CD4-positive, alpha-beta memory T cell (primary cell): ENCODE results near the gene DRC1. TPM values are rescaled to one million over a fixed set of nuclear protein-coding genes. Genes with fewer than 3 reads are reported as not detected.

Source experiments
- CTCF ChIA-PET: fragments of 350-600 bp; sonication (Branson Sonifier 250); formaldehyde crosslinking; loops from one replicate; lab custom pipeline; 2021; ENCODE audit warnings: inconsistent platforms; ENCODE audit not compliant: partially characterized antibody; lab: Charles Lee
- POLR2A ChIA-PET: fragments of 350-600 bp; sonication (Branson Sonifier 250); formaldehyde crosslinking; loops from one replicate; lab custom pipeline; 2021; ENCODE audit not compliant: partially characterized antibody; lab: Charles Lee
- DNase-seq, 5 donors: peaks; one replicate each; pipeline versions ENCODE4 v3.0.0 to v3.0.0-alpha.2; 2020 to 2022; ENCODE audit warnings: mixed read lengths in 1 of 5
- H3K27ac ChIP-seq: one replicate; pipeline ENCODE4 v1.7.0; 2013; ENCODE audit warnings: low read depth, low read length
- H3K27me3 ChIP-seq: 2 replicates; pipeline ENCODE4 v1.7.0; 2013; ENCODE audit warnings: mild to moderate bottlenecking, low read length, moderate library complexity; ENCODE audit not compliant: insufficient read depth
- H3K36me3 ChIP-seq: 2 replicates; pipeline ENCODE4 v1.7.0; 2013; ENCODE audit warnings: mild to moderate bottlenecking, low read length, moderate library complexity; ENCODE audit not compliant: insufficient read depth
- H3K4me1 ChIP-seq: 2 replicates; pipeline ENCODE4 v1.7.0; 2013; ENCODE audit warnings: mild to moderate bottlenecking, low read length, moderate library complexity; ENCODE audit not compliant: insufficient read depth
- H3K4me3 ChIP-seq, 2 donors: one replicate each; pipeline ENCODE4 v1.7.0; 2013; ENCODE audit warnings: low read length in 2 of 2, mild to moderate bottlenecking in 1 of 2
- H3K9me3 ChIP-seq, 2 donors: one replicate each; pipeline ENCODE4 v1.7.0; 2013; ENCODE audit warnings: low read length in 2 of 2, control low read depth in 1 of 2; ENCODE audit not compliant: control insufficient read depth in 1 of 2
- H3K27ac Mint-ChIP-seq, 7 donors: one replicate each; pipeline ENCODE4 v1.8.0; 2020 to 2021; ENCODE audit warnings: mixed read lengths in 7 of 7, mild to moderate bottlenecking in 6 of 7, inconsistent platforms in 3 of 7, moderate library complexity in 3 of 7
- H3K27me3 Mint-ChIP-seq, 2 donors: one replicate each; pipeline ENCODE4 v1.8.0; 2020 to 2021; ENCODE audit warnings: mixed read lengths in 2 of 2
- H3K36me3 Mint-ChIP-seq, 2 donors: one replicate each; pipeline ENCODE4 v1.8.0; 2020 to 2021; ENCODE audit warnings: mixed read lengths in 2 of 2, inconsistent platforms in 1 of 2, mild to moderate bottlenecking in 1 of 2
- H3K4me1 Mint-ChIP-seq, 4 donors: one replicate each; pipeline ENCODE4 v1.8.0; 2020 to 2021; ENCODE audit warnings: mixed read lengths in 4 of 4, mild to moderate bottlenecking in 1 of 4
- H3K4me3 Mint-ChIP-seq, 8 donors: one replicate each; pipeline ENCODE4 v1.8.0; 2020 to 2021; ENCODE audit warnings: mixed read lengths in 8 of 8, mild to moderate bottlenecking in 7 of 8, moderate library complexity in 6 of 8, inconsistent platforms in 3 of 8
- H3K9me3 Mint-ChIP-seq, 8 donors: one replicate each; pipeline ENCODE4 v1.8.0; 2020 to 2021; ENCODE audit warnings: mixed read lengths in 8 of 8, mild to moderate bottlenecking in 5 of 8, inconsistent platforms in 3 of 8, moderate library complexity in 1 of 8
- intact Hi-C: fragments of 100-400 bp; cut with micrococcal nuclease; formaldehyde crosslinking; loops from one replicate; pipeline ENCODE4 v1.15.1; 2023
- polyA plus RNA-seq, 2 donors: library from polyadenylated mRNA; unstranded; fragments of 300-500 nt; fragmentation: Illumina TruSeq; gene quantifications; one replicate each; pipeline ENCODE4 v1.2.3, GENCODE V29; 2021
- total RNA-seq, 2 experiments: library from RNA; stranded (reverse); gene quantifications; one replicate each; pipeline ENCODE4 v1.2.3, GENCODE V29; 2021

DRC1 gene
- total and polyA plus RNA-seq, 4 experiments from 2014 or later, result not detected

- Mint-ChIP-seq H3K36me3 (no peaks in the 10 kb centered on the region), H3K27me3 (peaks cover 2 to 5% of the 10 kb centered on the region in 2 donors), H3K9me3 (no peaks in the 10 kb centered on the region), H3K27ac (no peak overlapping the region), H3K4me1 (no peaks in the 10 kb centered on the region), H3K4me3 (no peak overlapping the region)
- DNase-seq, result no peak
- intact Hi-C loops, result no loop called here
- Histone ChIP-seq H3K36me3 (no peaks in the 10 kb centered on the region), H3K4me3 (no peak overlapping the region), H3K9me3 (no peaks in the 10 kb centered on the region), H3K4me1 (no peaks in the 10 kb centered on the region), H3K27me3 (no peaks in the 10 kb centered on the region), H3K27ac (no peak overlapping the region)
- ChIA-PET POLR2A (no interaction called here), CTCF (no interaction called here)
These were observed 85.1 kb downstream of the DRC1 start for GRCh38 chr2:26486789-26487188.

- Mint-ChIP-seq H3K27me3 (peaks cover 2 to 5% of the 10 kb centered on the region in 2 donors), H3K36me3 (no peaks in the 10 kb centered on the region), H3K27ac (no peak overlapping the region), H3K9me3 (no peaks in the 10 kb centered on the region), H3K4me3 (no peak overlapping the region), H3K4me1 (no peaks in the 10 kb centered on the region)
- Histone ChIP-seq H3K9me3 (no peaks in the 10 kb centered on the region), H3K27me3 (no peaks in the 10 kb centered on the region), H3K27ac (no peak overlapping the region), H3K4me3 (no peak overlapping the region), H3K36me3 (no peaks in the 10 kb centered on the region), H3K4me1 (no peaks in the 10 kb centered on the region)
- POLR2A ChIA-PET, result no interaction called here
- CTCF ChIA-PET, result interaction anchor here (1.4 kb wide), 1 partner anchor 16 kb away, joined by 8 read pairs; no protein-coding TSS in a partner anchor
- no peak for DNase-seq
- intact Hi-C loops, result no loop called here
These were observed 85.5 kb downstream of the DRC1 start for GRCh38 chr2:26487192-26487591.

- CTCF ChIA-PET, result interaction anchor here (1.4 kb wide), 1 partner anchor 15 kb away, joined by 8 read pairs; no protein-coding TSS in a partner anchor
These were observed 86.9 kb downstream of the DRC1 start for GRCh38 chr2:26488463-26489212.

GRCh38 chr2:26489213-26489850, 87.6 kb downstream of the DRC1 start:
- POLR2A ChIA-PET, result no interaction called here

More at GRCh38 chr2:26488463-26489212, 86.9 kb downstream of the DRC1 start:
- no peaks in the 10 kb centered on the region for H3K36me3 Mint-ChIP-seq
- no peak for DNase-seq
- peaks cover 2 to 3% of the 10 kb centered on the region in 2 donors for H3K27me3 Mint-ChIP-seq
- no peaks in the 10 kb centered on the region for H3K27me3 ChIP-seq
- H3K9me3 Mint-ChIP-seq, result no peaks in the 10 kb centered on the region
- no peak overlapping the region for H3K4me3 Mint-ChIP-seq
- no peak overlapping the region for H3K27ac ChIP-seq
- POLR2A ChIA-PET, result no interaction called here
- peaks cover 0 to 3% (median 1%) of the 10 kb centered on the region in 4 donors for H3K4me1 Mint-ChIP-seq
- H3K4me1 ChIP-seq, result no peaks in the 10 kb centered on the region
- no peaks in the 10 kb centered on the region for H3K36me3 ChIP-seq
- H3K27ac Mint-ChIP-seq, result no peak overlapping the region
- no peaks in the 10 kb centered on the region for H3K9me3 ChIP-seq
- intact Hi-C loops, result no loop called here
- H3K4me3 ChIP-seq, result no peak overlapping the region

GRCh38 chr2:26491563-26492167, 89.9 kb downstream of the DRC1 start:
- H3K9me3 Mint-ChIP-seq, result no peaks in the 10 kb centered on the region
- no peak overlapping the region for H3K27ac Mint-ChIP-seq
- no peak for DNase-seq
- Histone ChIP-seq H3K4me1 (no peaks in the 10 kb centered on the region), H3K27me3 (no peaks in the 10 kb centered on the region), H3K9me3 (no peaks in the 10 kb centered on the region), H3K27ac (no peak overlapping the region), H3K4me3 (no peak overlapping the region), H3K36me3 (no peaks in the 10 kb centered on the region)
- CTCF ChIA-PET, result interaction anchor here (1.0 kb wide), 1 partner anchor 24 kb away, joined by 3 read pairs; no protein-coding TSS in a partner anchor
- peaks cover 0 to 4% (median 2%) of the 10 kb centered on the region in 4 donors for H3K4me1 Mint-ChIP-seq
- POLR2A ChIA-PET, result no interaction called here
- no peaks in the 10 kb centered on the region for H3K36me3 Mint-ChIP-seq
- intact Hi-C loops, result no loop called here
- no peak overlapping the region for H3K4me3 Mint-ChIP-seq
- H3K27me3 Mint-ChIP-seq, result peaks cover 1 to 4% of the 10 kb centered on the region in 2 donors

More at GRCh38 chr2:26489213-26489850, 87.6 kb downstream of the DRC1 start:
- peak in 1 of 5 donors; percentile 18 for DNase-seq
- no peak overlapping the region for H3K4me3 ChIP-seq
- H3K4me1 Mint-ChIP-seq, result peaks cover 0 to 3% (median 1%) of the 10 kb centered on the region in 4 donors
- H3K27me3 ChIP-seq, result no peaks in the 10 kb centered on the region
- H3K27ac ChIP-seq, result no peak overlapping the region
- peaks cover 2 to 3% of the 10 kb centered on the region in 2 donors for H3K27me3 Mint-ChIP-seq
- no peaks in the 10 kb centered on the region for H3K4me1 ChIP-seq
- CTCF ChIA-PET, result no interaction called here
- no peak overlapping the region for H3K27ac Mint-ChIP-seq
- no peaks in the 10 kb centered on the region for H3K36me3 Mint-ChIP-seq
- no peaks in the 10 kb centered on the region for H3K9me3 Mint-ChIP-seq
- no peak overlapping the region for H3K4me3 Mint-ChIP-seq
- no peaks in the 10 kb centered on the region for H3K36me3 ChIP-seq
- no peaks in the 10 kb centered on the region for H3K9me3 ChIP-seq
- intact Hi-C loops, result no loop called here

GRCh38 chr2:26492749-26493515, 91.2 kb downstream of the DRC1 start:
- Histone ChIP-seq H3K9me3 (no peaks in the 10 kb centered on the region), H3K36me3 (no peaks in the 10 kb centered on the region), H3K27ac (no peak overlapping the region), H3K4me3 (no peak overlapping the region), H3K4me1 (no peaks in the 10 kb centered on the region), H3K27me3 (no peaks in the 10 kb centered on the region)
- no peak for DNase-seq
- intact Hi-C loops, result no loop called here
- POLR2A ChIA-PET, result no interaction called here
- peaks cover 0 to 4% (median 2%) of the 10 kb centered on the region in 4 donors for H3K4me1 Mint-ChIP-seq
- H3K4me3 Mint-ChIP-seq, result no peak overlapping the region
- H3K9me3 Mint-ChIP-seq, result no peaks in the 10 kb centered on the region
- H3K27me3 Mint-ChIP-seq, result peaks cover 2 to 10% of the 10 kb centered on the region in 2 donors
- H3K36me3 Mint-ChIP-seq, result no peaks in the 10 kb centered on the region
- CTCF ChIA-PET, result no interaction called here
- peak overlapping the region in 2 of 7 donors; percentile 29 to 86 for H3K27ac Mint-ChIP-seq
